Glutamatergic neuron (in vitro differentiated cells): Measurements from ENCODE around the gene CLIP1. TPM values are rescaled to one million over a fixed set of nuclear protein-coding genes. Genes with fewer than 3 reads are reported as not detected.

Experiments
- DNase-seq: peaks from one replicate; pipeline ENCODE4 v3.0.0; 2022
- H3K27ac Mint-ChIP-seq: one replicate; pipeline ENCODE4 v1.8.0; 2020; ENCODE audit warnings: mild to moderate bottlenecking, mixed read lengths, inconsistent platforms; ENCODE audit not compliant: unreplicated experiment
- H3K27me3 Mint-ChIP-seq: one replicate; pipeline ENCODE4 v1.8.0; 2020; ENCODE audit warnings: mild to moderate bottlenecking, moderate library complexity, mixed read lengths, inconsistent platforms; ENCODE audit not compliant: unreplicated experiment
- H3K36me3 Mint-ChIP-seq: one replicate; pipeline ENCODE4 v1.8.0; 2020; ENCODE audit warnings: mild to moderate bottlenecking, mixed read lengths, inconsistent platforms; ENCODE audit not compliant: unreplicated experiment
- H3K4me1 Mint-ChIP-seq: one replicate; pipeline ENCODE4 v1.8.0; 2020; ENCODE audit warnings: mild to moderate bottlenecking, low read depth, mixed read lengths, inconsistent platforms; ENCODE audit not compliant: unreplicated experiment
- H3K4me3 Mint-ChIP-seq: one replicate; pipeline ENCODE4 v1.8.0; 2020; ENCODE audit warnings: mild to moderate bottlenecking, mixed read lengths, inconsistent platforms; ENCODE audit not compliant: unreplicated experiment
- H3K9me3 Mint-ChIP-seq: one replicate; pipeline ENCODE4 v1.8.0; 2020; ENCODE audit warnings: mild to moderate bottlenecking, moderate library complexity, mixed read lengths, inconsistent platforms; ENCODE audit not compliant: unreplicated experiment
- CTCF ChIP-seq: fragments of 200-600 bp; sonication (generic); IDR thresholded peaks from one replicate; pipeline ENCODE4 v1.5.0; 2021; ENCODE audit not compliant: partially characterized antibody, unreplicated experiment
- total RNA-seq: library from RNA; stranded (reverse); fragmentation: NEBNext Ultra II Directional; extraction: Animal tissue kit (Norgen Biotek cat#: 25700); gene quantifications from one replicate; pipeline ENCODE4 v1.2.1, GENCODE V29; 2021; ENCODE audit not compliant: unreplicated experiment

CLIP1 gene
- total RNA-seq, 1 donor from 2014 or later, result 65.7 TPM

- H3K4me1 Mint-ChIP-seq, result no peaks in the 10 kb centered on the region
- H3K27ac Mint-ChIP-seq, result no peak overlapping the region
- H3K27me3 Mint-ChIP-seq, result no peaks in the 10 kb centered on the region
- H3K36me3 Mint-ChIP-seq, result no peaks in the 10 kb centered on the region
- H3K4me3 Mint-ChIP-seq, result no peak overlapping the region
- peaks cover 1% of the 10 kb centered on the region for H3K9me3 Mint-ChIP-seq
- no peak for DNase-seq
- TF ChIP-seq CTCF, result no peak
These were observed 38.2 kb upstream of the CLIP1 start for GRCh38 chr12:122460641-122461040.

DNA sequence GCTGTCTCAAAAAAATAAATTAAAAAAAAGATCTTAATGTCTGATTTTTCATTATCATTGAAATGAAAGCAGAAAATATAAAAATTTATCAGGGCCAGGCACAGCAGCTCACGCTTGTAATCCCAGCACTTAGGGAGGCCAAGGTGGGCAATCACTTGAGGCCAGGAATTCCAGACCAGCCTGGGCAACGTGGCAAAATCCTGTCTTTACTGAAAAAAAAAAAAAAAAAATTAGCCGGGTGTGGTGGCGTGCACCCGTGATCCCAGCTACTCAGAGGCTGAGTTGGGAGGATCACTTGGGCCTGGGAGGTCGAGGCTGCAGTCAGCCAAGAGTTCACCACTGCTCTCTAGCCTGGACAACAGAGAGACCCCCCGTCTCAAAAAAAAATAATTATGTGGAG is 37.6 kb upstream of the CLIP1 start:
- Mint-ChIP-seq H3K9me3 (peaks cover 1% of the 10 kb centered on the region), H3K4me3 (no peak overlapping the region), H3K27me3 (no peaks in the 10 kb centered on the region), H3K27ac (no peak overlapping the region), H3K4me1 (no peaks in the 10 kb centered on the region), H3K36me3 (no peaks in the 10 kb centered on the region)
- no peak for TF ChIP-seq CTCF
- no peak for DNase-seq

- Mint-ChIP-seq H3K4me3 (no peak overlapping the region), H3K36me3 (no peaks in the 10 kb centered on the region), H3K9me3 (peaks cover 3% of the 10 kb centered on the region), H3K27ac (no peak overlapping the region), H3K27me3 (no peaks in the 10 kb centered on the region), H3K4me1 (no peaks in the 10 kb centered on the region)
- no peak for DNase-seq
- no peak for TF ChIP-seq CTCF
These were observed 36.7 kb upstream of the CLIP1 start for GRCh38 chr12:122459211-122459610.

GRCh38 chr12:122458105-122459035 is 35.9 kb upstream of the CLIP1 start:
- H3K4me3 Mint-ChIP-seq, result no peak overlapping the region
- H3K36me3 Mint-ChIP-seq, result no peaks in the 10 kb centered on the region
- no peak for DNase-seq
- H3K4me1 Mint-ChIP-seq, result no peaks in the 10 kb centered on the region
- peaks cover 5% of the 10 kb centered on the region for H3K9me3 Mint-ChIP-seq
- H3K27me3 Mint-ChIP-seq, result no peaks in the 10 kb centered on the region
- TF ChIP-seq CTCF, result no peak
- H3K27ac Mint-ChIP-seq, result no peak overlapping the region

- DNase-seq, result no peak
- H3K4me1 Mint-ChIP-seq, result no peaks in the 10 kb centered on the region
- no peak overlapping the region for H3K27ac Mint-ChIP-seq
- H3K27me3 Mint-ChIP-seq, result no peaks in the 10 kb centered on the region
- H3K36me3 Mint-ChIP-seq, result no peaks in the 10 kb centered on the region
- H3K4me3 Mint-ChIP-seq, result no peak overlapping the region
- H3K9me3 Mint-ChIP-seq, result peaks cover 5% of the 10 kb centered on the region
- TF ChIP-seq CTCF, result no peak
These were observed 35.2 kb upstream of the CLIP1 start for GRCh38 chr12:122457627-122458026.
